K562 (cell line): ENCODE data around the gene ASF1B. TPM values are rescaled to one million over a fixed set of nuclear protein-coding genes. Genes with fewer than 3 reads are reported as not detected.

ENCODE experiments used
- ATAC-seq: fragments of 200-7000 bp; cut with Tn5 transposase; 3 replicates; pipeline ENCODE4 v1.9.1; 2020; ENCODE audit warnings: moderate library complexity
- BruUV-seq: library from RNA; stranded (reverse); fragments of 400-500 nt; replicated peaks from 2 replicates; lab custom pipeline; 2021; lab: Mats Ljungman, UMichigan
- CTCF ChIA-PET: fragments of 300-600 bp; formaldehyde crosslinking; extraction: SDS; loops from one replicate; lab custom pipeline; 2021; ENCODE audit warnings: low intra/inter-chr PET ratio; lab: Yijun Ruan, JAX
- POLR2A ChIA-PET: fragments of 300-600, 350-650 bp; sonication (Branson Sonifier 250); formaldehyde crosslinking; extraction: SDS; loops from one replicate; lab custom pipeline; 2021; ENCODE audit warnings: antibody characterized with exemption, inconsistent platforms; lab: Yijun Ruan, JAX
- DNase-seq, 4 experiments: peaks; one replicate each; pipeline versions ENCODE4 v3.0.0 to v3.0.0-alpha.2; 2011 to 2018; ENCODE audit warnings: low spot score in 3 of 4, mixed read lengths in 3 of 4; ENCODE audit errors: extremely low read depth in 1 of 4
- FAIRE-seq: peaks from 2 replicates; lab custom pipeline; 2011; peaks lifted over from hg19 to GRCh38; lab: Jason Lieb, UNC
- H2AFZ ChIP-seq: 2 replicates; pipeline ENCODE4 v1.6.0; 2011; ENCODE audit warnings: low read depth, low read length, control low read depth, inconsistent platforms
- H3K27ac ChIP-seq: fragments of 200-600 bp; 3 replicates; pipeline ENCODE4 v1.8.0; 2011; ENCODE audit warnings: low read depth, mild to moderate bottlenecking, control low read depth, inconsistent platforms, low read length, moderate library complexity, mixed read lengths; ENCODE audit errors: extremely low read depth
- H3K27me3 ChIP-seq, 2 experiments: fragments of 300-600 bp in 1 of 2; 2 replicates in 1 of 2; 3 replicates in 1 of 2; pipeline versions ENCODE4 v1.6.0 to v1.8.0; 2011; ENCODE audit warnings: inconsistent platforms in 2 of 2, low read length in 2 of 2, mild to moderate bottlenecking in 1 of 2, mixed read lengths in 1 of 2, moderate library complexity in 1 of 2; ENCODE audit not compliant: control insufficient read depth in 2 of 2, insufficient read depth in 2 of 2
- H3K36me3 ChIP-seq: fragments of 300-600 bp; 3 replicates; pipeline ENCODE4 v1.8.0; 2011; ENCODE audit warnings: mild to moderate bottlenecking, low read length, inconsistent platforms; ENCODE audit not compliant: control insufficient read depth, insufficient read depth
- H3K4me1 ChIP-seq, 2 experiments: fragments of 200-600 bp in 1 of 2; replicated peaks in 1 of 2; 2 replicates in 1 of 2; 3 replicates in 1 of 2; pipeline versions ENCODE4 v1.5.1 to v1.8.0; 2011; ENCODE audit warnings: inconsistent platforms in 2 of 2, low read length in 2 of 2, mild to moderate bottlenecking in 1 of 2, mixed read lengths in 1 of 2, moderate library complexity in 1 of 2; ENCODE audit not compliant: control insufficient read depth in 2 of 2, insufficient read depth in 2 of 2
- H3K4me2 ChIP-seq: 2 replicates; pipeline ENCODE4 v1.6.1; 2011; ENCODE audit warnings: low read length, control low read depth, inconsistent platforms, mixed read lengths; ENCODE audit not compliant: insufficient read depth
- H3K4me3 ChIP-seq: fragments of 200-600 bp; sonication (generic), shearing (Covaris generic); 2 replicates; pipeline ENCODE4 v1.5.1; 2016; ENCODE audit warnings: control low read depth, inconsistent platforms
- H3K79me2 ChIP-seq: fragments of 200-600 bp; 3 replicates; pipeline ENCODE4 v1.8.0; 2011; ENCODE audit warnings: low read length, inconsistent platforms; ENCODE audit not compliant: control insufficient read depth, insufficient read depth
- H3K9ac ChIP-seq, 2 experiments: 2 replicates each; pipeline versions ENCODE4 v1.6.0 to v1.6.1; 2011; ENCODE audit warnings: low read depth in 2 of 2, low read length in 2 of 2, control low read depth in 1 of 2, inconsistent platforms in 1 of 2, mild to moderate bottlenecking in 1 of 2, mixed read lengths in 1 of 2; ENCODE audit not compliant: insufficient read depth in 1 of 2
- H3K9me1 ChIP-seq: one replicate; pipeline ENCODE4 v1.6.0; 2011; ENCODE audit warnings: inconsistent platforms, mild to moderate bottlenecking, low read length, moderate library complexity; ENCODE audit not compliant: control insufficient read depth, insufficient read depth
- H3K9me3 ChIP-seq: replicated peaks from 2 replicates; pipeline ENCODE4 v1.5.1; 2011; ENCODE audit warnings: low read depth, low read length, inconsistent platforms; ENCODE audit not compliant: control insufficient read depth, insufficient read depth
- H4K20me1 ChIP-seq: replicated peaks from 2 replicates; pipeline ENCODE4 v1.6.1; 2011; ENCODE audit warnings: low read length, inconsistent platforms, mixed read lengths; ENCODE audit not compliant: control insufficient read depth, insufficient read depth
- E4F1 ChIP-seq: fragments of 250-450 bp; sonication (Bioruptor Pico); IDR thresholded peaks from 2 replicates; pipeline ENCODE4 v1.5.0; 2021; ENCODE audit warnings: mild to moderate bottlenecking, borderline replicate concordance
- EHMT2 ChIP-seq: fragments of 450-650 bp; IDR thresholded peaks from 2 replicates; pipeline ENCODE4 v1.6.1; 2018; ENCODE audit warnings: antibody characterized with exemption
- HDAC6 ChIP-seq: IDR thresholded peaks from 2 replicates; pipeline ENCODE4 v1.6.1; 2012; ENCODE audit warnings: low read depth, mild to moderate bottlenecking, control low read depth, inconsistent platforms, low read length, moderate library complexity
- HMGN3 ChIP-seq: IDR thresholded peaks from 2 replicates; pipeline ENCODE4 v1.6.1; 2011; ENCODE audit warnings: borderline replicate concordance, low read depth, mild to moderate bottlenecking, mixed read lengths, low read length; ENCODE audit not compliant: insufficient read length; ENCODE audit errors: extremely low read depth
- JUND ChIP-seq, 2 experiments: IDR thresholded peaks; 2 replicates in 1 of 2; 3 replicates in 1 of 2; pipeline ENCODE4 v1.6.1; 2011; ENCODE audit warnings: borderline replicate concordance in 2 of 2, low read depth in 2 of 2, low read length in 2 of 2, improper control_type of control experiment in 1 of 2, missing biosample characterization in 1 of 2, missing genetic modification characterization in 1 of 2, missing genetic modification reagents in 1 of 2
- MTF1 ChIP-seq: fragments of 250-450 bp; sonication (Bioruptor Pico); IDR thresholded peaks from 2 replicates; pipeline ENCODE4 v1.9.0; 2021; ENCODE audit warnings: moderate library complexity, mild to moderate bottlenecking, inconsistent platforms, borderline replicate concordance
- NFATC3 ChIP-seq: fragments of 450-650 bp; IDR thresholded peaks from 2 replicates; pipeline ENCODE4 v1.6.1; 2017; ENCODE audit warnings: mild to moderate bottlenecking
- NFIC ChIP-seq: fragments of 450-650 bp; IDR thresholded peaks from 2 replicates; pipeline ENCODE4 v1.6.1; 2017; ENCODE audit warnings: mild to moderate bottlenecking, inconsistent platforms
- NR2F6 ChIP-seq: fragments of 450-650 bp; formaldehyde crosslinking; IDR thresholded peaks from 2 replicates; pipeline ENCODE4 v1.4.0; 2020; ENCODE audit warnings: mild to moderate bottlenecking
- PHB ChIP-seq: fragments of 250-450 bp; sonication (Bioruptor Pico); IDR thresholded peaks from 2 replicates; pipeline ENCODE4 v1.5.0; 2021
- PHTF2 ChIP-seq: fragments of 250-450 bp; sonication (Bioruptor Pico); IDR thresholded peaks from 2 replicates; pipeline ENCODE4 v1.5.0; 2021; ENCODE audit warnings: mild to moderate bottlenecking
- PTTG1 ChIP-seq: fragments of 450-650 bp; IDR thresholded peaks from 2 replicates; pipeline ENCODE4 v1.6.1; 2016; ENCODE audit warnings: low read depth, mild to moderate bottlenecking, missing genetic modification characterization, missing compliant biosample characterization
- RCOR1 ChIP-seq, 2 experiments: IDR thresholded peaks; 2 replicates each; pipeline ENCODE4 v1.6.1; 2012; ENCODE audit warnings: low read depth in 2 of 2, low read length in 2 of 2, borderline replicate concordance in 1 of 2, improper control_type of control experiment in 1 of 2
- SFPQ ChIP-seq: fragments of 200-400 bp; formaldehyde crosslinking; IDR thresholded peaks from 2 replicates; pipeline ENCODE4 v1.6.1; 2017; ENCODE audit warnings: mild to moderate bottlenecking, low read depth, low read length, moderate library complexity
- ZC3H11A ChIP-seq: IDR thresholded peaks from 2 replicates; pipeline ENCODE4 v1.6.1; 2012; ENCODE audit warnings: low read depth, low read length, improper control_type of control experiment
- ZFP91 ChIP-seq: sonication (generic); formaldehyde crosslinking; IDR thresholded peaks from 2 replicates; pipeline ENCODE4 v1.8.0; 2022; ENCODE audit warnings: mild to moderate bottlenecking, missing genetic modification reagents
- ZFPM2 ChIP-seq: fragments of 250-450 bp; sonication (Bioruptor Pico); IDR thresholded peaks from 2 replicates; pipeline ENCODE4 v1.5.1; 2022; ENCODE audit warnings: mild to moderate bottlenecking
- ZNF780A ChIP-seq: fragments of 250-450 bp; sonication (Bioruptor Pico); IDR thresholded peaks from 2 replicates; pipeline ENCODE4 v1.5.0; 2021; ENCODE audit warnings: mild to moderate bottlenecking
- whole genome bisulfite sequencing: fragments of 100-300 bp; shearing (Covaris generic); methylation state at CpG from one replicate; pipeline ENCODE4 v1.1.6; 2016; ENCODE audit warnings: low coverage, mixed read lengths; ENCODE audit not compliant: insufficient coverage; ENCODE audit errors: missing lambda C conversion rate; 5-methylcytosine and 5-hydroxymethylcytosine counted together
- in situ Hi-C: fragments of 300-500 bp; cut with MboI; formaldehyde crosslinking; loops from 4 replicates; pipeline ENCODE4 v1.15.0; 2018; ENCODE audit warnings: inconsistent platforms, mixed read lengths
- intact Hi-C: fragments of 100-400 bp; cut with micrococcal nuclease; formaldehyde crosslinking; loops from 2 replicates; pipeline ENCODE4 v1.14.2; 2022
- polyA plus RNA-seq, 8 experiments: library from polyadenylated mRNA; depleted of rRNA in 4 of 8; stranded (reverse) in 5 of 8; unstranded in 3 of 8; fragments of >200 nt; fragmentation: Nextera tagmentation in 2 of 8; fragmentation: Illumina TruSeq in 1 of 8; extraction: Ambion mirVana in 2 of 8; extraction: Trizol in 1 of 8; gene quantifications; 2 replicates each; pipeline versions ENCODE4 v1.2.1 to v1.2.3, GENCODE V29; 2011 to 2014; ENCODE audit warnings: inconsistent platforms in 1 of 8, missing spikeins in 1 of 8
- total RNA-seq, 7 experiments: library from RNA; depleted of rRNA in 6 of 7; stranded (reverse); fragments of >200 nt in 6 of 7; fragmentation: Illumina TruSeq in 2 of 7; extraction: Trizol in 2 of 7; gene quantifications; 2 replicates each; pipeline versions ENCODE4 v1.2.1 to v1.2.3, GENCODE V29; 2011 to 2021; ENCODE audit warnings: low replicate concordance in 1 of 7

Gene ASF1B
- total and polyA plus RNA-seq, 9 of the 15 experiments (the other 6 are each of a cell fraction or from before 2014, with no cell fraction given): 6.0 to 69.4 (median 53.3) TPM

- no peaks in the 10 kb centered on the region for H3K27me3 ChIP-seq
- BruUV-seq: no TSS peak
- H3K79me2 ChIP-seq: no peaks in the 10 kb centered on the region
- ATAC-seq (no peak), DNase-seq (no peak), FAIRE-seq (no peak)
- no peaks in the 10 kb centered on the region for H3K9me3 ChIP-seq
- peaks cover 0 to 2% of the 10 kb centered on the region in 2 experiments; a peak in 1 of 5 replicates for H3K4me1 ChIP-seq
- peaks cover 32% of the 10 kb centered on the region; the same call in 2 of the 3 replicates for H3K36me3 ChIP-seq
- POLR2A ChIA-PET: no interaction called here
- no peak overlapping the region for H3K4me3 ChIP-seq
- H3K9me1 ChIP-seq: no peaks in the 10 kb centered on the region
- no peak overlapping the region for H3K4me2 ChIP-seq
- intact Hi-C loops: no loop called here
- CTCF ChIA-PET: no interaction called here
- H2AFZ ChIP-seq: no peak overlapping the region
- in situ Hi-C loops: no loop called here
- H3K9ac ChIP-seq: no peak overlapping the region
- 86% methylated on average over 10 of the region's 10 CpGs for WGBS
- no peak overlapping the region for H3K27ac ChIP-seq
- no peaks in the 10 kb centered on the region for H4K20me1 ChIP-seq
- TF ChIP-seq NFIC (no peak), MTF1 (CRISPR knock-in tag) (no peak), E4F1 (CRISPR knock-in tag) (no peak), NFATC3 (no peak), HDAC6 (no peak), ZFPM2 (CRISPR knock-in tag) (no peak), EHMT2 (no peak), ZFP91 (CRISPR knock-in tag) (no peak), RCOR1 (IDR thresholded peaks at IDR 0.05; ENCODE audit: borderline replicate concordance in 1 of 2, low read depth in 2 of 2, low read length in 2 of 2) (no peak), NR2F6 (CRISPR knock-in tag) (no peak), PHB (CRISPR knock-in tag) (no peak), ZC3H11A (no peak), PTTG1 (tag) (no peak), PHTF2 (CRISPR knock-in tag) (no peak), JUND (IDR thresholded peaks at IDR 0.05; ENCODE audit: borderline replicate concordance, low read depth, low read length) (no peak), JUND (tag; IDR thresholded peaks at IDR 0.05; ENCODE audit: borderline replicate concordance, low read depth, low read length) (no peak), HMGN3 (no peak), SFPQ (no peak), ZNF780A (CRISPR knock-in tag) (no peak)
These were observed 33.6 kb downstream of the ASF1B start for GRCh38 chr19:14102756-14103155.
